ENCODE measurements around the gene GIT2. TPM values are rescaled to one million over a fixed set of nuclear protein-coding genes. Genes with fewer than 3 reads are reported as not detected.

GIT2 gene
- total and polyA plus RNA-seq, 2 donors (not counting 1 experiment from before 2014, with no cell fraction given), result 75.2 to 163 TPM

GRCh38 chr12:109968801-109969200 is 27.4 kb downstream of the GIT2 start:
- peaks cover 7 to 11% of the 10 kb centered on the region in 2 donors for H3K4me1 ChIP-seq (ENCODE audit: control insufficient read depth in 2 of 2, insufficient read depth in 2 of 2, low read length in 2 of 2)
- TF ChIP-seq CTCF (IDR thresholded peaks at IDR 0.05), result no peak
- no peak for TF ChIP-seq EZH2 (IDR thresholded peaks at IDR 0.05; ENCODE audit: borderline replicate concordance, insufficient read depth, low read depth, low read length, poor library complexity, severe bottlenecking)
- H3K4me1 Mint-ChIP-seq, result peaks cover 11% of the 10 kb centered on the region
- no peak overlapping the region for H3K27ac Mint-ChIP-seq
- H3K9me3 ChIP-seq (ENCODE audit: control extremely low read depth in 1 of 3, control insufficient read depth in 2 of 3, insufficient read depth in 1 of 3, low read length in 2 of 3), result peaks cover 0 to 3% (median 0%) of the 10 kb centered on the region in 3 donors
- H2AFZ ChIP-seq (ENCODE audit: insufficient read depth, low read depth, low read length, poor library complexity, severe bottlenecking), result no peak overlapping the region
- peaks cover 1% of the 10 kb centered on the region for H4K20me1 ChIP-seq (ENCODE audit: control insufficient read depth, insufficient read depth, low read length, poor library complexity, severe bottlenecking)
- ChIA-PET POLR2A (no interaction called here), CTCF (no interaction called here)
- no peak overlapping the region for H3K9ac ChIP-seq (ENCODE audit: low read length)
- H3K9me3 Mint-ChIP-seq (ENCODE audit: insufficient read depth), result no peaks in the 10 kb centered on the region
- H3K79me2 ChIP-seq (ENCODE audit: control insufficient read depth, insufficient read depth, low read length), result peaks cover 52% of the 10 kb centered on the region
- H3K4me3 ChIP-seq (ENCODE audit: control extremely low read depth in 1 of 5, extremely low read depth in 1 of 5, insufficient read depth in 1 of 5, low read depth in 2 of 5, low read length in 4 of 5), result no peak overlapping the region
- WGBS (ENCODE audit: insufficient coverage), result 100% methylated on average over 3 of the region's 8 CpGs
- no peaks in the 10 kb centered on the region for H3K27me3 ChIP-seq (replicated peaks in 1 of 4; ENCODE audit: control extremely low read depth in 1 of 4, control insufficient read depth in 3 of 4, insufficient read depth in 4 of 4, low read length in 3 of 4)
- H3K27ac ChIP-seq (ENCODE audit: low read length in 2 of 2), result no peak overlapping the region
- H3K27me3 Mint-ChIP-seq, result no peaks in the 10 kb centered on the region
- no peak overlapping the region for H3K4me2 ChIP-seq (replicated peaks; ENCODE audit: low read depth, low read length, poor library complexity, severe bottlenecking)
- intact Hi-C loops (cut with micrococcal nuclease), result no loop called here
- H3K36me3 ChIP-seq (replicated peaks in 1 of 2; ENCODE audit: control extremely low read depth in 1 of 2, control insufficient read depth in 1 of 2, extremely low read depth in 1 of 2, insufficient read depth in 2 of 2, low read length in 1 of 2), result peaks cover 0 to 79% of the 10 kb centered on the region in 2 experiments
- DNase-seq (no peak), ATAC-seq (ENCODE audit: low read depth) (no peak)
- no peak overlapping the region for H3K4me3 Mint-ChIP-seq

GRCh38 chr12:109968032-109968420 is 28.1 kb downstream of the GIT2 start:
- H3K27me3 ChIP-seq (replicated peaks in 1 of 4; ENCODE audit: control extremely low read depth in 1 of 4, control insufficient read depth in 3 of 4, insufficient read depth in 4 of 4, low read length in 3 of 4), result no peaks in the 10 kb centered on the region
- peaks cover 56% of the 10 kb centered on the region for H3K79me2 ChIP-seq (ENCODE audit: control insufficient read depth, insufficient read depth, low read length)
- no peak for DNase-seq
- H4K20me1 ChIP-seq (ENCODE audit: control insufficient read depth, insufficient read depth, low read length, poor library complexity, severe bottlenecking), result peaks cover 7% of the 10 kb centered on the region
- CTCF ChIA-PET, result interaction anchor here (0.6 kb wide), 1 partner anchor 74 kb away, joined by 3 read pairs; no protein-coding TSS in a partner anchor
- H3K9me3 ChIP-seq (ENCODE audit: control extremely low read depth in 1 of 3, control insufficient read depth in 2 of 3, insufficient read depth in 1 of 3, low read length in 2 of 3), result no peaks in the 10 kb centered on the region
- no CpG with 5 or more reads among the region's 2 CpGs for WGBS (ENCODE audit: insufficient coverage)
- peaks cover 0 to 87% of the 10 kb centered on the region in 2 experiments for H3K36me3 ChIP-seq (replicated peaks in 1 of 2; ENCODE audit: control extremely low read depth in 1 of 2, control insufficient read depth in 1 of 2, extremely low read depth in 1 of 2, insufficient read depth in 2 of 2, low read length in 1 of 2)
- peak overlapping the region in 1 of 2 donors; percentile 57 for H3K27ac ChIP-seq (ENCODE audit: low read length in 2 of 2)
- Mint-ChIP-seq H3K27me3 (no peaks in the 10 kb centered on the region), H3K4me3 (no peak overlapping the region), H3K4me1 (peaks cover 4% of the 10 kb centered on the region), H3K27ac (peak overlapping the region; percentile 56), H3K9me3 (ENCODE audit: insufficient read depth) (no peaks in the 10 kb centered on the region)
- H3K4me2 ChIP-seq (replicated peaks; ENCODE audit: low read depth, low read length, poor library complexity, severe bottlenecking), result no peak overlapping the region
- no peak overlapping the region for H3K4me3 ChIP-seq (ENCODE audit: control extremely low read depth in 1 of 5, extremely low read depth in 1 of 5, insufficient read depth in 1 of 5, low read depth in 2 of 5, low read length in 4 of 5)
- no peak overlapping the region for H3K9ac ChIP-seq (ENCODE audit: low read length)
- H2AFZ ChIP-seq (ENCODE audit: insufficient read depth, low read depth, low read length, poor library complexity, severe bottlenecking), result no peak overlapping the region
- H3K4me1 ChIP-seq (ENCODE audit: control insufficient read depth in 2 of 2, insufficient read depth in 2 of 2, low read length in 2 of 2), result peaks cover 0 to 4% of the 10 kb centered on the region in 2 donors
- intact Hi-C loops (cut with micrococcal nuclease), result no loop called here
- POLR2A ChIA-PET, result no interaction called here
- TF ChIP-seq EZH2 (IDR thresholded peaks at IDR 0.05; ENCODE audit: borderline replicate concordance, insufficient read depth, low read depth, low read length, poor library complexity, severe bottlenecking), result no peak
- no peak for TF ChIP-seq CTCF (IDR thresholded peaks at IDR 0.05)
- ATAC-seq (ENCODE audit: low read depth), result no peak

All from B cell (primary cell).